HG03558 (cell line): ENCODE measurements around the gene RAP1B.

Source experiments
- ATAC-seq: cut with Tn5 transposase; IDR thresholded peaks from one replicate; pipeline ENCODE4 v1.9.1; 2021; ENCODE audit warnings: moderate number of reproducible peaks; ENCODE audit not compliant: unreplicated experiment; ENCODE audit errors: extremely low read depth

RAP1B gene

GRCh38 chr12:68686595-68687521 is 76.2 kb downstream of the RAP1B start, which contains the start of gene NUP107:
Gene NUP107 (plus strand): TSS chr12:68686978. CDS start chr12:68687066, 88 bp downstream.
- ATAC-seq: peak; percentile 97

- ATAC-seq: no peak
Observed at GRCh38 chr12:68695454-68695853, 84.8 kb downstream of the RAP1B start.

- no peak for ATAC-seq
Observed at GRCh38 chr12:68699486-68699885, 88.8 kb downstream of the RAP1B start.
